HG02973 (cell line): ENCODE results near the gene KDM4D.
"Not testable (repeated sequence)": the region's sequence is repeated elsewhere in the genome, so short reads cannot be mapped to it uniquely, and the experiment has no call there.

Experiments used
- ATAC-seq: cut with Tn5 transposase; IDR thresholded peaks from one replicate; pipeline ENCODE4 v1.9.1; 2021; ENCODE audit warnings: moderate library complexity; ENCODE audit not compliant: unreplicated experiment

KDM4D gene

DNA sequence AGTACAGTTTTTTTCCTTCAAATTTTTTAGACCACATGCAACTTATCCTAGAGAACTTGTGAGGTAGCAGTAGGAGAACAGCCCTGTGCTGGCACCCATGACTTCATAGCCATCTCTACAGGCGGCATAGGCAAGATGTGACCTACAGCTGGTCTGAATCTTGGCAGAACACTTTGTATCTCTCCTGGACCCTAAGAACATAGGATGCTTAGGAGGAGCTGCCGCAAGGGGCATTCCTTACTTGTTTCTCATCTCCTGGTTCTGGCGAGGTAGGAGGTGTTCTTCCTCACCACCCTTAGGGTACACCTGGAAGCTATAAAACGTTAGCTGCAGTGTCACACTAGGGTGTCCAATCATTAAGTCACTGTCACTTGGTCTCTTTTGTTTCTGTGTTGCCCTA lies 16.5 kb upstream of the KDM4D start:
- ATAC-seq = no peak

GRCh38 chr11:94958121-94958696 lies 15.3 kb upstream of the KDM4D start:
- no peak for ATAC-seq

- ATAC-seq = no peak
Measured at GRCh38 chr11:94959179-94959578, 14.3 kb upstream of the KDM4D start.

- no peak for ATAC-seq
Measured at GRCh38 chr11:94960488-94960887, 13.0 kb upstream of the KDM4D start.

GRCh38 chr11:94961255-94961654 lies 12.3 kb upstream of the KDM4D start:
- no peak for ATAC-seq

- ATAC-seq = no peak
Measured at GRCh38 chr11:94964934-94965333, 8.6 kb upstream of the KDM4D start.

DNA sequence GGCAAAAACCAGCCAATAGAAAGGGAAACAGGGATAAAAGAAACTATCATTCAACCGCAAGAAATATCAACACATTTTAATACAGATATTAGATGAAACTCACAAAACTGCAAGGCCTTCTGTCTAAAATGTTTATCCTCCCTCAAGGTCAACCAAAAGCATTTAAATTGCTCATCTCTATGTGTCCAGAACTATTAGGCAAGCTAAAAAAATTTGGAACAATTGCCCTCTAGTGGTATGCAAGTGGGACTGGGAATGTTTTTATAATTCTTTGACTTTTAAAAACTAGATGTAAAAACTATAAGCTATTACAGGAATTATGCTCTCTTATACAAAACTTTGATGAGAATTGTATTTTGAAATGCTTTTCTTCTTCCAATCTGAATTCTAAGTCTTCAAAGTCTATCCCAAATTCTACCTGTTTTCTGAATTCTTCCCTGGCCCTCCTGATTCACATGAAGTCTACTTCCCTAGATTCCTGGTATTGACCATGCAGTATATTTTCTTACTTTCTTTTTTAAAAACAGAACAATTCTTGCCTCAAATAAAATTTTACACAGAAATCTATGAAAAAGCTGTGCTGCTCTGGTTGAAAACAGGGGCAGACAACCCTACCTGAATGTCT lies 5.1 kb upstream of the KDM4D start:
- ATAC-seq = no peak

- no peak for ATAC-seq
Measured at GRCh38 chr11:94972700-94973098, 810 bp upstream of the KDM4D start.

DNA sequence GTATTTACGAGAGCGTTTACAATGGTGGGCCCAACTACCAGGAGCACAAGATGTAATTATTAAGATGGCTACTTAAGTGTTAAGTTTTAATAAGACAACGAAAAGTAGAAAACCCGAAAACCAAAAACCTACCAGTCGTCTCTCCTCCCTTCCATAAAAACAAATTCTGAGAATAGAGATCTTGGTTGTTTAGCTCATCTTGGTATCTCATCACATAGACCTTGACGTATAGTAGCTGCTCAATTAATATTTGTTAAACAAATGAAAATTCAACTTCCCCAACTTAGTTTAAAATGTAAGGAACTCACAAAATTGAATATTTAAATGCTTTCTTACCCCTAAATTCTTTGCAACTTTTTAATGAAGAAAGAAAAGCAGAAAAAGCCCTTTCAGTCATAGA lies 669 bp downstream of the KDM4D start:
- ATAC-seq = no peak

DNA sequence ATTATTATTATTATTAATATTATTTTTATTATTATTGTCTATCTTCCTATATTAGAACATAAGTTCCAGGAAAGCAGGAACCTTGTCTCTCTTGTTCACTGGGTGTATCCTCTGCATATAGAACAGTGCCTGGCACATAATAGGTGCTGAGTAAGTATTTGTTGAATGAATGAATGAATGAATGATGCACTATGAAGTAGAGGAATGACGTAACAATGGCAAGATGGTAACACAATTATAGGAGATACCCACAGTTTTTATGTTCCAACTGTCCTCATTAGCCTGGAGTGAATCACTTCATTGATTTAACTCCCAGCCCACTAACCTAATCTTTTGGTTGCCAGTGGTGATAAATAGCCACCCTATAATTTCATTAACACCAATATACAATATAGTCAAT lies 2.1 kb downstream of the KDM4D start:
- no peak for ATAC-seq

DNA sequence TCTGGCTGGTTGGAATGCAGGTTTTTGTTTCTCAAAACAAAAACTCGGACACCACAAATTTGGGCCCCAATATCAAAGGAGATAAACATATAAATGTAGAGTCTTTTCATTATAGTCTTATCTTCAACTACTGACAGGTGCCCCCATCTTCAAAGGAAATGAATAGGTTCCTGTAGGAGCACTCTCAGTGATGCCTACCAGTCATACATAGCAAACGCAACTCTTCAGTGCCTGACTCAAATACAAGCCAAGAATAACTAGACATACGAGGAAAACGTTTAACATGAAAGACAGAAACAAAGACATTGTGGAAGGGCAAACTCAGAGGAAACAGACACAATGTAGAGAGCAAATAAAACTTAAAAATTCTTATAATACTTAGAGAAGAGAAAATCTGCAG lies 13.9 kb downstream of the KDM4D start:
- ATAC-seq = no peak

- no peak for ATAC-seq
Measured at GRCh38 chr11:94988748-94989147, 15.2 kb downstream of the KDM4D start.

DNA sequence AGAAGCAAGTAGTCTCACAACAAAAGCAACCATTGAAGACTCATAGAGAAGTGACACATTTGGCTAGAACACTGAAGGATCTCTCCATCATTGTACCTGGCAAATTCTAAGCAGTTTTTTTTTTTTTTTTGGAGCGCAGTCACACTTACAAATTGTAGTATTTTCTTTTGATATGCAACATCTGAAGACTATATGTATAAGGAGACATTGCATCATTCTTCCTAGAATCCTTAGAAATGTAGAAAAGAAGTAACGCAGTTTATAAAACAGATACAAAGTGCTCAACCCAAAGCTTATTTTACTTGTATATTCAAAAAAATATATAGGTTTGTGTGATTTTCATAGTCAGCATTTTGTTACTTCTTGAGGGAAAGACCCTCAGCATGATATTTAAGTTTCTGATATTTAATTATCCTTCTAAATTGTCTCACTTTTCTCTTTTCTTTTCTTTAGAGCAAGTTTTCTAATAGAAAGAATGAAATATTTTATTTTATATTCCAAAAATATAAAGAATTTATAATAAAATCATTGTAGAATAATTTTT lies 20.0 kb downstream of the KDM4D start:
- no peak for ATAC-seq

GRCh38 chr11:94997437-94997836 lies 23.9 kb downstream of the KDM4D start:
- ATAC-seq = no peak

DNA sequence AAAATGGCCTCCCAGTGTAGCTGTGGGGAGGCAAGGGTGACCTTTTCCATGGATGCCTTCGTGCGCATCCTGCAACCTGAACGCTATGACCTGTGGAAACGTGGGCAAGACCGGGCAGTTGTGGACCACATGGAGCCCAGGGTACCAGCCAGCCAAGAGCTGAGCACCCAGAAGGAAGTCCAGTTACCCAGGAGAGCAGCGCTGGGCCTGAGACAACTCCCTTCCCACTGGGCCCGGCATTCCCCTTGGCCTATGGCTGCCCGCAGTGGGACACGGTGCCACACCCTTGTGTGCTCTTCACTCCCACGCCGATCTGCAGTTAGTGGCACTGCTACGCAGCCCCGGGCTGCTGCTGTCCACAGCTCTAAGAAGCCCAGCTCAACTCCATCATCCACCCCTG lies 24.8 kb downstream of the KDM4D start:
- no peak for ATAC-seq

- no peak for ATAC-seq
Measured at GRCh38 chr11:95003716-95004115, 30.2 kb downstream of the KDM4D start.

DNA sequence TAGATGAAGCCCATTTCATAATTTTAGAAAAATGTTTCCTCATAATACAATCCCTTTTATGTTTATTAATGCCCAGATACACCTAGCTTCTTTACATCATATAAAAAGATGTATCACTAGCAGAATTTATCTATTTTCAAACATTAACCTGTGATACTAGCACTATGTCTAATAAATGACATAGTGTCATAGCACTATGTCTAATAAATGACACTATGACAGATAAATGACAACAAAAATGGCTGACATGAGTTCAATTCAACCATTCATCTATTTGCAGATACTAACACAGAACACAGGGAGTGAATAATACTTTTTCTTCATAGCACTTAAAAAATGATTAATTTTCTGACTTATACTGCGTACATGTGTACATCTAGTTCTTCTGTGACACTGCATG lies 32.1 kb downstream of the KDM4D start:
- ATAC-seq = no peak

DNA sequence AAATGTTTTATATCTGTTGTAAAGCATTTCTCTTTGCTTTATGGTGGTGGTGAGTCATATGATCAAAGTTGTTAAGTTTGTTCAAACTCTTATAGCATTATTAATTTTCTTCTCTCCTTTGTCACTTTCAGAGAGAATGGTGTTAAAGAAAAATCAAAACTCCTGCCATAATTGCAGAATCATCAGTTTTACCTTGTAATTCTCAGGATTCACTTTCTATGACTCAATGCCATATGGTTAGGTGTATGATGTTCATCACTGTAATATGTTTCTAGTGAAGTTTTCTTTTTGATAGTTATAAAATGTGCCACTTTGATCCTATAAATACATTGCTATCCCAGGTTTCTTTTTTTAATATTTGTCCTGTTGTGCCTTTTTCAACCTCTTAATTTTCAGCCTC lies 37.9 kb downstream of the KDM4D start:
- ATAC-seq = no peak

GRCh38 chr11:95014184-95014821 lies 40.8 kb downstream of the KDM4D start:
- ATAC-seq = no peak

DNA sequence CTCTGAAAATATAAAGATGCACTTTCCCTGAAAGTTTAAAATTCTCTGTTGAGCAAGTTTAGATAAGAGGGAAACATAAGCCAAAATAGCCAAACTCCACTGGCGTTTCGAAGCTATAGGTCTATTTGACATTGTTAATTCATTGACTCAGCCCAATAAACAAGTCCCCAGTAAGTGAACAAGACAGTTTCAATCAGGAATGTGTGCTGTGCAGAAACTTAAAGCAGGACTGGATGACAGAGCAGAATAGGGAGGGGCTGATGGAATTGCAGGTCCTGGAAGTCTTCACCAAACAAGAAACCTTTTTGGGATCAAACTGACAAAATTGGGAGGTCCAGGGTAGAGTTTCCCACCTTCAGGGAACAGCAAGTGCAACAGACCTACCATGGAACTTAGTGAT lies 42.6 kb downstream of the KDM4D start:
- ATAC-seq = no peak

GRCh38 chr11:95021468-95021867 lies 48.0 kb downstream of the KDM4D start:
- not testable (repeated sequence) for ATAC-seq

DNA sequence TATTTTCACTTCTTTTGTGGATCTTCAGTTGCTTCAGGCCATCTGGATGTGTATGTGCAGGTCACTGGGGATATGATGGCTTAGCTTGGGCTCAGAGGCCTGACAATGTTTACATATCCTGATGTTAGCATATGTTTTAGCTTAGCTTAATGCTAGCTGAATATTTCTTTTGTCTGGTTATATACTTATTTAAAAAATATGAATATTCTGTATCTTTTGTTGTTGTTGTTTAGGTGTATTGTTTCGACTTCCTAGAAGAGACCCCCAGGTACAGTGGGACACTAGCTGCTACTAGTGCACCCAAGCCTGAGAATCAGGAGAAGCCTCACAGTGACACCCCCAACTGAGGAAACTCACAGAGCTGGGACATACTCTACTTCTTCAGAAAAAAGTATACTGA lies 51.4 kb downstream of the KDM4D start, which contains the start of gene KDM4E:
Gene KDM4E, plus strand, starts transcription at position 301 of the 400 bp plus-strand sequence. CDS start 300 bp downstream, outside the sequence.
- no peak for ATAC-seq
